GM21619 (cell line): ENCODE data around the gene CDK17.
A peak's percentile ranks its signal among the peaks of the same experiment; 100 is the strongest.
"Not testable (repeated sequence)": the region's sequence is repeated elsewhere in the genome, so short reads cannot be mapped to it uniquely, and the experiment has no call there.

Experiments used
- ATAC-seq: cut with Tn5 transposase; IDR thresholded peaks from one replicate; pipeline ENCODE4 v1.9.1; 2021; ENCODE audit not compliant: unreplicated experiment

CDK17 gene

DNA sequence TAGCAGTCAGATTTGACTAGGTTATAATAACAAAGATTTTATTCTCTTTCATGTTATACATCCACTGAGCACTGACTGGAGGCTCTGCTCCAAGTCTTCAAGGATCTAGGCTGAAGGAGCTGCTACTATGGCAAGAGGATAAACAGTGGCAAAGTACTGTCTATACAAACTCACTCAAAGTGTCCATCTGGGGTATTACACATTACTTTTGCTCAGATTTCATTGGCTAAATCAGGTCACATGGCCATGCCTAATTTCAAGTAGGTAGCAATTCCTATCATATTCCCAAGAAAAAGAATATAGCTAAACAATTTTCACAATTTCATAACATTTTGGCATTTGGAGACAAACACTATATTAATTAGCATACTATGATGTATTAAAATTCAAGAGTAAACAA is 40.9 kb downstream of the CDK17 start:
- no peak for ATAC-seq

- no peak for ATAC-seq
Measured at GRCh38 chr12:96356831-96357230, 43.4 kb downstream of the CDK17 start.

GRCh38 chr12:96354844-96355534 is 45.2 kb downstream of the CDK17 start:
- ATAC-seq, result no peak

DNA sequence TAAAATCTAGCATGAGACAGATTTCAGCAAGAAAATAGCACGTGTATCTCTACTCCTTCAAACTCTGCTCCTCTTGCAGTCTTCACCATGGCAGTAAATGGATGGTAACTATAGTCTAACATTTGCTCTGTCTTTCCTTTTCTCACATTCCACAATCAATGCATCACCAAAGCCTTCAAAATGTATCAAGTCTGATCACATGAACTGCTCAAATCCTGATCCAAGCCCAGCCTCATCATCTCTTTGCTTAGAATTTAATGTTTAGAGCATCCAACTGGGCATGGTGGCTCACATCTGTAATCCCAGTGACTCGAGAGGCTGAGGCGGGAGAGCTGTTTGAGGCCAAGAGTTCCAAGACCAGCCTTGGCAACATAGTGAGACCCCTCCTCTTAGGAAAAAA is 45.9 kb downstream of the CDK17 start:
- ATAC-seq, result no peak

DNA sequence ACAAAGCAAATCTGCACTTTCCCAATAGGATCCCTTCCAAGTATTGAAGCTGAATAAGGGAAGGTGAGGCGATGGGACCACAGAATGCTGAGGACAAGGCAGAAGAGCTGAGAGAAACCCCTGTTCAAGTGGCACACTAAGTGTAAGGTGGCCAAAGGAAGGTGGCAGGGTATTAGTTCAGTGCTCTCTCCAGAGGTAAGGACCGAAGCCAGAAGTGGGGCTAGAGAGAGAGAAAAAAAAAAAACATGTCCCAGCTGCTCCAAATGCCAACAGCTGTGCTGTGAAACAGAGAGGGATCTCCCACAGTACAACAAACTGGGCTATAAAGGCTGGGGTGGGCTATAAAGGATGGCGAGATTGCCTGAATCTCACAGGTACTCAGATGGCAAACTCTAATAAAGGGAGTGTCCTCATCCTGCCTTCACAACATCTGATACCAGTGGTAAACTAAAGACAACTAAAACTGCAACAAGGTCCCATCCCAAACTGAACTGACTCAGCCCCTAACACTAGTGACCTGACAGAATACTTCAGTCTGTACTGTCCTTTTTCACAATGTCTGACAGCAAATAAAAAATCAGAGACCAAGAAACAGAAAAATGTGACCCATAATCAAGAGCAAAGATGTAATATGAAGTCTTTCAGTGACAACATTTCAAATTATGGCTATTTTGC is 47.9 kb downstream of the CDK17 start:
- ATAC-seq, result no peak

- no peak for ATAC-seq
Measured at GRCh38 chr12:96350982-96351381, 49.3 kb downstream of the CDK17 start.

DNA sequence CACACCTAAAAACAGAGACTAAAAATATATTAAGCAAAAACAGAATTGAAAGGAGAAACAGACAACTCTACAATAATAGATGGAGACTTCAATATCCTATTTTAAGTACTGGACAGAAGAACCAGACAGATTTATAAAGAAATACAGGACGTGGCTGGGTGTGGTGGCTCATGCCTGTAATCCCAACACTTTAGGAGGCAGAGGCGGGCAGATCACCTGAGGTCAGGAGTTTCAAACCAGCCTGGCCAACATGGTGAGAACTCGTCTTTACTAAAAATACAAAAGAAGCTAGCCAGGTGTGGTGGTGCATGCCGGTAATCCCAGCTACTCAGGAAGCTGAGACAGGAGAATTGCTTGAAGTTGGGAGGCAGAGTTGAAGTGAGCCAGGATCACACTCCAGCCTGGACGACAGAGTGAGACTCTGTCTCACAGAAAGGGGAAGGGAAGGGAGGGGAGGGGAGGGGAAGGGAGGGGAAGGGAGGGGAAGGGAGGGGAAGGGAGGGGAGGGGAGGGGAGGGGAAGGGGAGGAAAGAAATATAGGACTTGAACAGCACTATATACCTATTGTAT is 53.0 kb downstream of the CDK17 start:
- ATAC-seq, result no peak

GRCh38 chr12:96346716-96347115 is 53.5 kb downstream of the CDK17 start:
- not testable (repeated sequence) for ATAC-seq

DNA sequence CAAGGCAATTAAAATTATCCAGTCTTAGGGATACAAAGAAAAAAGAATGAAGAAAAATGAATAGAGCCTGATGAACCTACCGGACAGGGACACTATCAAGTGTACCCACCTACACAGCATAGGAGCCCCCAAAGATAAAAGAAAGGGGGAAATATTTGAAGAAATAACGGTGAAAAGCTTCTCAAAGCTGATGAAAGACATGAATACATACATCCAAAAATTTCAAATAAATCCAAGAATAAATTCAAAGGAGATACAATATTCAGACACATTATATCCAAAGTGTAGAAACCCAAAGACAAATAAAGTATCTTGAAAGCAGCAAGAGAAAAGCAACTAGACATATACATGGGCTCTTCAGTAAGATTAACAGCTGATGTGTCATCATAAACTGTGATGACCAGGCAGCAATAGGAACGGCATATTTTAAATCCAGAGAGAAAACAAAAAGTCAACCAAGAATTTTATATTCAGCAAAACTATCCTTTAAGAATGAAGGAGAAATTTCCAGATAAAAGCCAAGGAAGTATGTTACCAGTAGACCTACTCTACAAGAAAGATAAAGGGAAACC is 56.0 kb downstream of the CDK17 start:
- ATAC-seq, result no peak

DNA sequence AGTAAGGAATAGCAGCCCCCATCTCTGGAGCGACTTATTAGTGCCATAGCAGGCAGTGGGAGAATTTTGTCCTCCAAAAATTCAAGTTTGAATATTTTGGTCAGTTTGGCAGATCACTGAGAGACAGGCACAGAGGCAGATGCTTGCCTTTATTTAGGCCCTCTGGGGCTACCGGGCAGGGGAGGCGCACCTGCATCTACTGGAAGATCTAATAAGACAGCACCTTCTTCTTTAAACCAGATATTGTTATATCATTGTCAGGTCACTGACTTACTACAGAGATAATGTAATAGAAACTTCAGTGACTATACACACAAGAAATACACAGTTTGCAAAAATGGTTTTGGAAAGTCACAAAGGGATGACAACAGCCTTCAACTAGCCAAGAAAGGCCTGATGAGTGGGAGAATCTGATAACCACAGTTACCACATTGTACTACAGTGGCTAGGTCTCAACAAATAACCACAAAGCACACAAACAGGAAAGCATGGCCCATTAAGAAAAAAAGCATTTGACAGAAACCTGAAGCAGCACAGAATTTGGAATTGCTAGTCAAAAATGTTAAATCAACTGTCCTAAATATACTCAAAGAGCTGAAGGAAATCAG is 56.8 kb downstream of the CDK17 start:
- ATAC-seq, result peak; percentile 81

GRCh38 chr12:96339666-96340065 is 60.6 kb downstream of the CDK17 start:
- ATAC-seq, result not testable (repeated sequence)

DNA sequence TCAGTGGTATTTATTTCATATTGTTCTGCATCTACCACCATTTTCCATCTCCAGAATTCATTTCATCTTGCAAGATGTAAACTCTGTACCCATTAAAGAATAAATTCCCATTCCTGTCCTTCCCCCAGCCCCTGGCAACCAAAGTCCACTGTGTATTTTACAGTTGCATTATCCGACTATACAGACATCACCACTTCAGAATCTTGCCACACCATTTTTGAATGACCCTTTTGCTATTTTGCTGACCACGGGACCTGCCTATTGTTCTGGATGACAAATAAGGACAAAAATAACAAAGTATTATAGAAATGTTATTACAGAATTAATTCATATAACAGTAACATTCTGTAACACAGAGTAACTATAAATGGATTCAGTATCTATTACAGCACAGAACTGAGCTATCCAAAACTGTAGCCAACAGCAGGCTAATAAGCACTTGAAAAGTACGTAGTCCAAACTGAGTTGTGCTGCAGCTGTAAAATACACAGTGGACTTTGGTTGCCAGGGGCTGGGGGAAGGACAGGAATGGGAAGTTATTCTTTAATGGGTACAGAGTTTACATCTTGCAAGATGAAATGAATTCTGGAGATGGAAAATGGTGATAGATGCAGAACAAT is 61.3 kb downstream of the CDK17 start:
- no peak for ATAC-seq

GRCh38 chr12:96337953-96338352 is 62.3 kb downstream of the CDK17 start:
- ATAC-seq, result no peak

DNA sequence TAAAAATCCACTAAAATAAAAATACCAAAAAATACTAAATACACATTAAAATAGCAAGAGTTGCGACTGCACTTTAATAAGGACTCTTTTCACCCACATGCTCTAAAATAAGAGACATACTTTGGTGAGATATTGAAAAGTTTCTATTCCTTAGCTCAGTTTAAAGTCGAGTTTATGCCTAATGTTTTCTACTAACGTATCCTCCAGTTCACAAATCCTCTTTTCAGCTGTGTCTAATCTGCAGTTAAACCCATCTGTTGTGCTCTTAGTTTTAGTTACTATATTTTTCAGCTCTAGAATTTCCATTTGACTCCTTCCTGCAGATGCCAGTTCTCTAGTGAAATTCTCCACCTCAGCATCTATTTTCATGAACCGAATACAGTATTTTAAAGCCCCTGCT is 63.8 kb downstream of the CDK17 start:
- no peak for ATAC-seq

DNA sequence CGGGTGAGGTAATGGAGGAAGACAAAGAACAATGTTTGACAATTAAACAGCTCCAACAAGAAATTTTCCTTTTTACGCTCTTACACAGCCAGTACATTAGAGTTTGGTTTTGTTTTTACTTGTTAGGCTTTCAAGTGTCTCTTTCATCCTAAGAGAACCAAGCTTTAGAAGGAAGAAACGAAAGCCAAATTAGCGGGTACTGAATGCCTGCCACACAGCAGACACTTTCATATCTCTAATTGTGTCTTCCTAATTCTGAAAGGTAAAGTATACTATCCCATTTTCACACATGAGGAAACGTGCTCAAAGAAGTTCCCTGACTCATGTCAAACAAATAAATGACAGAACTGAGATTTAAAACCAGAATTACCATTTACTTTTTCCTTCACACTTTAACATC is 65.0 kb downstream of the CDK17 start:
- peak; percentile 82 for ATAC-seq

- ATAC-seq, result no peak
Measured at GRCh38 chr12:96334502-96334901, 65.7 kb downstream of the CDK17 start.

- ATAC-seq, result no peak
Measured at GRCh38 chr12:96329545-96329944, 70.7 kb downstream of the CDK17 start.

DNA sequence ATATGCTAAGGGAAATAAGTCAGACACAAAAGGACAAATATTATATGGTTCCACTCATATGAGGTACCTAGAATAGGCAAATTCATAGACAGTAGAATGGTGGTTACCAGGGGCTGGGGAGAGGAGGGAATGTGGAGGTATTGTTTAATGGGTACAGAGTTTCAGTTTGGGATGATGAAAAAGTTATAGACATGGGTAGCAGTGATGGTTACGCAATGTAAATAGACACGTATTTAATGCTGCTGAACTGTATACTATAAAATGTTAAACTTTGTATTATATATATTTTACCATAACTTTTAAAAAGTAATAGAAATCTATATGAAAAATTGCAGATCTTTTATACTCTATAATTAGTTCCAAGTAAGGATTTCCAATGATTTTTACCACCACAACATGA is 71.2 kb downstream of the CDK17 start:
- ATAC-seq, result no peak

GRCh38 chr12:96327889-96328288 is 72.3 kb downstream of the CDK17 start:
- ATAC-seq, result peak; percentile 28

GRCh38 chr12:96327346-96327745 is 72.9 kb downstream of the CDK17 start:
- peak; percentile 77 for ATAC-seq

DNA sequence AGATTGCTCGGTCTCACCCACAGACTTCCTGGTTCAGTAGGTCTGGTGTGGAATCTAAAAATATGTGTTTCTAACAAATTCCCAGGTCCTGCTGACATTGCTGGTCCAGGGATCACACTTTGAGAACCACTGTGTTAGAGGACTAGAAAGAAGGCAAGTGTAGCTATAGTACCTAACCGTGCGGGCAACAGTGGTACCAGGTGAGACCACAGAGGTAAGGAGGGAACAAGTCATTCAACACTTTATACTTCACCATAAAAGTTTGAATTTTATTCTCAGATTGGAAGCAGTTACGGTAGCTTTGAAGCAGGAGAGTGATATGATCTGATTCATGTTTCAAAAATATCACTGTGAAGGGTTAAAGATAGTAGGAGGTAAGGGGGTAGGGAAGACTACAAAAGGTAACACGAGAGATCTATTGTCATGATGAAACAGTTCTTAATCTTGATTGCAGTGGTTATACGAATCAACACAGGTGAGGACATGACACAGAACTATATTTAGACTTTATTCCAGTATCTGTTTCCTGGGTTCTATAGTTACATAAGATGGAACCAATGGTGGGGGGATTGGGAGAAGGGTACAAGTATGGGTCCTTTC is 73.5 kb downstream of the CDK17 start:
- no peak for ATAC-seq
